AG08395 (cell line): ENCODE measurements around the gene LRRTM1.
A peak's percentile ranks its signal among the peaks of the same experiment; 100 is the strongest.

Source experiments
- DNase-seq: peaks from one replicate; pipeline ENCODE4 v3.0.0; 2012; ENCODE audit warnings: mixed read lengths, low spot score

The LRRTM1 gene

GRCh38 chr2:80303909-80304837 is at the start of gene LRRTM1:
TSS of gene LRRTM1 (minus strand) at chr2:80304752. CDS start at chr2:80303819, 933 bp downstream.
- DNase-seq = no peak

GRCh38 chr2:80351231-80351630 is 46.7 kb upstream of the LRRTM1 start:
- DNase-seq = peak; percentile 7

GRCh38 chr2:80348953-80349352 is 44.4 kb upstream of the LRRTM1 start:
- DNase-seq = no peak

- no peak for DNase-seq
Observed at GRCh38 chr2:80348078-80348477, 43.5 kb upstream of the LRRTM1 start.

- DNase-seq = no peak
Observed at GRCh38 chr2:80340022-80340421, 35.5 kb upstream of the LRRTM1 start.

- no peak for DNase-seq
Observed at GRCh38 chr2:80338794-80339193, 34.2 kb upstream of the LRRTM1 start.

GRCh38 chr2:80335411-80335810 is 30.9 kb upstream of the LRRTM1 start:
- DNase-seq = no peak

GRCh38 chr2:80333886-80334285 is 29.3 kb upstream of the LRRTM1 start:
- DNase-seq = no peak

GRCh38 chr2:80330527-80331450 is 26.2 kb upstream of the LRRTM1 start:
- no peak for DNase-seq

- no peak for DNase-seq
Observed at GRCh38 chr2:80329491-80329890, 24.9 kb upstream of the LRRTM1 start.

- no peak for DNase-seq
Observed at GRCh38 chr2:80328159-80328571, 23.6 kb upstream of the LRRTM1 start.

- DNase-seq = no peak
Observed at GRCh38 chr2:80326861-80327260, 22.3 kb upstream of the LRRTM1 start.

- DNase-seq = peak; percentile 19
Observed at GRCh38 chr2:80326214-80326613, 21.7 kb upstream of the LRRTM1 start.

- no peak for DNase-seq
Observed at GRCh38 chr2:80324525-80324924, 20.0 kb upstream of the LRRTM1 start.

- DNase-seq = no peak
Observed at GRCh38 chr2:80323610-80324009, 19.1 kb upstream of the LRRTM1 start.

GRCh38 chr2:80322958-80323357 is 18.4 kb upstream of the LRRTM1 start:
- no peak for DNase-seq

- DNase-seq = no peak
Observed at GRCh38 chr2:80322311-80322920, 17.9 kb upstream of the LRRTM1 start.

- no peak for DNase-seq
Observed at GRCh38 chr2:80312282-80312839, 7.8 kb upstream of the LRRTM1 start.

GRCh38 chr2:80311304-80311703 is 6.8 kb upstream of the LRRTM1 start:
- no peak for DNase-seq

GRCh38 chr2:80303006-80303908 is 1.3 kb downstream of the LRRTM1 start:
- DNase-seq = no peak
